Large intestine (tissue), 3 donors: ENCODE measurements around the gene SLC7A6. TPM values are rescaled to one million over a fixed set of nuclear protein-coding genes. Genes with fewer than 3 reads are reported as not detected.
"Not testable (repeated sequence)": the region's sequence is repeated elsewhere in the genome, so short reads cannot be mapped to it uniquely, and the experiment has no call there.

Experiments used
- DNase-seq, 2 donors: peaks; one replicate each; pipeline versions ENCODE4 v3.0.0 to v3.0.0-alpha.2; 2013
- H3K27ac ChIP-seq: one replicate; pipeline ENCODE4 v1.5.1; 2013; ENCODE audit warnings: low read length
- H3K27me3 ChIP-seq: 2 replicates; pipeline ENCODE4 v1.6.1; 2013; ENCODE audit warnings: low read length; ENCODE audit not compliant: control insufficient read depth, insufficient read depth
- H3K36me3 ChIP-seq: 2 replicates; pipeline ENCODE4 v1.6.1; 2013; ENCODE audit warnings: low read length; ENCODE audit not compliant: control insufficient read depth, insufficient read depth
- H3K4me1 ChIP-seq: one replicate; pipeline ENCODE4 v1.6.1; 2013; ENCODE audit warnings: low read length; ENCODE audit not compliant: control insufficient read depth, insufficient read depth
- H3K4me3 ChIP-seq: one replicate; pipeline ENCODE4 v1.5.1; 2013; ENCODE audit warnings: low read length
- H3K9me3 ChIP-seq: one replicate; pipeline ENCODE4 v1.6.1; 2013; ENCODE audit warnings: mild to moderate bottlenecking, low read depth, low read length, moderate library complexity; ENCODE audit not compliant: control insufficient read depth
- WGBS: methylation state at CpG from one replicate; pipeline ENCODE4 v1.1.5; 2013; ENCODE audit warnings: low lambda C conversion rate; ENCODE audit not compliant: insufficient coverage; 5-methylcytosine and 5-hydroxymethylcytosine counted together
- polyA plus RNA-seq: library from polyadenylated mRNA; unstranded; fragments of 120-200 nt; gene quantifications from one replicate; pipeline ENCODE4 v1.2.1, GENCODE V29; 2013

Gene SLC7A6
- polyA plus RNA-seq, 1 donor: 11.6 TPM

DNA sequence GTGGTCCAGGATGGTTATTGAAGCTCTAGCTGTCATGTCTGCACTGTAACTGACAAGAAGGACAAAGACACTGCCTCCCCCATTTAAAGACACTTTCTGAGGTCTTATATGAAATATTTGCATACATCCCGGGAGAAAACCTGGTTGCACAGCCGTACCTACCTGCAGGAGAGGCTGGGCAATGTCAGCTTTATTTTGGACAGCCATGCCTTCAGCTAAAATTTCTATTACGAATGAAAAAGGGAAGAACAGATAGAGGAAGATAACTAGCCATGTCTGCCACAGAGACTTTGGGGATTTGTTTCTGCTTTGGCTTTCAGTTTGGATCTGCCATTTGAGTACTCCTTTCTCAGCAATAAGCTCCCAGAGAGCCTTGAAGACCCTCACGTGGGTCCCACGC is 19.0 kb downstream of the SLC7A6 start:
- H3K36me3 ChIP-seq: peaks cover 14% of the 10 kb centered on the region
- H3K27me3 ChIP-seq: no peaks in the 10 kb centered on the region
- no peak overlapping the region for H3K27ac ChIP-seq
- H3K9me3 ChIP-seq: no peaks in the 10 kb centered on the region
- no CpG with 5 or more reads among the region's 5 CpGs for WGBS
- H3K4me3 ChIP-seq: no peak overlapping the region
- H3K4me1 ChIP-seq: no peaks in the 10 kb centered on the region
- no peak for DNase-seq

DNA sequence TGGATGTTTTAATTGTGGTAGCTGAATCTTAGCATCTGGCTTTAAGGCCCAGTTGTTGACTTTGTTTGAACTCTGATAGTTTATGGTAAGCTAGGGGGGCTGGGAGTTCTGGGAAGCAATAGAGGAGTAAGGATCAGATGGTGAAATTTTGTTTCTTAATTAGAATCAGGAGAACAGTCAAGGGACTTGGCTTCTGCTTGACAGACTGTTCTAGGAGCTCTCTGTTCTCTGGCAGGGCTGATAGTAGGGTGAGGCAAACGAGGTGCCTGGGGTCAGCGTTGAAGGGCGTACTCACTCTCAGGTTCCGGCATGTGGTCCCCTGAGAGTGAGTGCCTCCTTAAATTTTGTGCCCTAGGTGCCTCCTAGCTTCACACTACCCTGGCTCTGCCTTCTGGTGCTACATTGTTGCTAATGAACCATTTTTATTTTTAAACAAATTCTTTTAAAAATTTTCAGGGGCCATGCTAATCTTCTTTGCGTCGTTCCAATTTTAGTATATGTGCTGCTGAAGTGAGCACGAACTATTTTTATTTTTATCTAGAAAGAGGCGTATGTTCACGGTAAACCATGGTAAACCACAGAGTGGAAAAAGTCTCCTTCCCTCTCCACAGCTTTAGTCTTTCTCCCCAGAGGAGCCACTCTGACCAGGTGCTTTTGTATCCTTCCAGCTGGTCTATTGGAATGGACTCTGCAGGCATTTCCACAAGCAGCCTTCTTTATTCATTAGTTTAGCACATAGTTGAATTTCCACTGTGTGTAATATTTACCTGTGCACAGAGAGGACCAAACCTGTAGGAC is 19.7 kb downstream of the SLC7A6 start:
- Histone ChIP-seq H3K4me1 (no peaks in the 10 kb centered on the region), H3K4me3 (no peak overlapping the region), H3K36me3 (peaks cover 15% of the 10 kb centered on the region), H3K9me3 (no peaks in the 10 kb centered on the region), H3K27ac (no peak overlapping the region), H3K27me3 (no peaks in the 10 kb centered on the region)
- WGBS: 100% methylated on average over 2 of the region's 9 CpGs
- DNase-seq: no peak

DNA sequence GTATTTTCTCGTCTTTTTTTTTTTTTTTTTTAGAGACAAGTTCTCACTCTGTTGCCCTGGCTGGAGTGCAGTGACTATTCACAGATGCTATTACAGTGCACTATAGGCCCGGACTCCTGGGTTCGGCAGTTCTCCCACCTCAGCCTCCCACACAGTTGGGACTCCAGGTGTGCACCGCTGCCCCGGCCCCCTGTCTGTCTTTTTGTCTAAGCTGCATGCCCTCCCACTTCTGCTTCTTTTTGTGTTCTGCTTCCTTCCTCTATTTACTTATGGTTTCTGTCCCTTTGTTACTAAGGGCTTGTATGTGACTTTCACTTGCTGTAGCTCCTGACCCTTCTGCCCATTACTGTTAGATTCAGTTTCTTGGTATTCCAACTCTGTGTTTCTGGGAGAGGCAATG is 20.5 kb downstream of the SLC7A6 start:
- no peaks in the 10 kb centered on the region for H3K9me3 ChIP-seq
- 62% methylated on average over 2 of the region's 5 CpGs for WGBS
- H3K27ac ChIP-seq: no peak overlapping the region
- no peak for DNase-seq
- H3K27me3 ChIP-seq: no peaks in the 10 kb centered on the region
- H3K4me1 ChIP-seq: no peaks in the 10 kb centered on the region
- no peak overlapping the region for H3K4me3 ChIP-seq
- H3K36me3 ChIP-seq: peaks cover 18% of the 10 kb centered on the region

DNA sequence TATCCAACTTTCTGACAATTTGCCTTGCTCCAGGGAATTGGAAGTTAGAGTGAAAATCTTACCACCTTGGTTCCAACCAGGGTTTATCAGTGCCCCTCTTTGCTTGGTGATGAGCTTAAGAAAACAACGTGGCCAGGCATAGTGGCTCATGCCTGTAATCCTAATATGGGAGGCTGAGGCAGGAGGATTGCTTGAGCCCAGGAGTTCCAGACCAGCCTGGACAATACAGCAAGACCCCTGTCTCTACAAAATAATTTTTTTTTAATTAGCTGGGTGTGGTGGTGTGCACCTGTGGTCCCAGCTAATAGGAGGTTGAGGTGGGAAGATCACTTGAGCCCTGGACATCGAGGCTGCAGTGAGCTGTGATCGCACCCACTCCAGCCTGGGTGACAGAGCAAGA is 21.4 kb downstream of the SLC7A6 start:
- H3K4me1 ChIP-seq: no peaks in the 10 kb centered on the region
- H3K4me3 ChIP-seq: no peak overlapping the region
- no peak for DNase-seq
- peaks cover 23% of the 10 kb centered on the region for H3K36me3 ChIP-seq
- H3K27ac ChIP-seq: no peak overlapping the region
- no peaks in the 10 kb centered on the region for H3K9me3 ChIP-seq
- WGBS: 100% methylated on average over 2 of the region's 3 CpGs
- H3K27me3 ChIP-seq: no peaks in the 10 kb centered on the region

DNA sequence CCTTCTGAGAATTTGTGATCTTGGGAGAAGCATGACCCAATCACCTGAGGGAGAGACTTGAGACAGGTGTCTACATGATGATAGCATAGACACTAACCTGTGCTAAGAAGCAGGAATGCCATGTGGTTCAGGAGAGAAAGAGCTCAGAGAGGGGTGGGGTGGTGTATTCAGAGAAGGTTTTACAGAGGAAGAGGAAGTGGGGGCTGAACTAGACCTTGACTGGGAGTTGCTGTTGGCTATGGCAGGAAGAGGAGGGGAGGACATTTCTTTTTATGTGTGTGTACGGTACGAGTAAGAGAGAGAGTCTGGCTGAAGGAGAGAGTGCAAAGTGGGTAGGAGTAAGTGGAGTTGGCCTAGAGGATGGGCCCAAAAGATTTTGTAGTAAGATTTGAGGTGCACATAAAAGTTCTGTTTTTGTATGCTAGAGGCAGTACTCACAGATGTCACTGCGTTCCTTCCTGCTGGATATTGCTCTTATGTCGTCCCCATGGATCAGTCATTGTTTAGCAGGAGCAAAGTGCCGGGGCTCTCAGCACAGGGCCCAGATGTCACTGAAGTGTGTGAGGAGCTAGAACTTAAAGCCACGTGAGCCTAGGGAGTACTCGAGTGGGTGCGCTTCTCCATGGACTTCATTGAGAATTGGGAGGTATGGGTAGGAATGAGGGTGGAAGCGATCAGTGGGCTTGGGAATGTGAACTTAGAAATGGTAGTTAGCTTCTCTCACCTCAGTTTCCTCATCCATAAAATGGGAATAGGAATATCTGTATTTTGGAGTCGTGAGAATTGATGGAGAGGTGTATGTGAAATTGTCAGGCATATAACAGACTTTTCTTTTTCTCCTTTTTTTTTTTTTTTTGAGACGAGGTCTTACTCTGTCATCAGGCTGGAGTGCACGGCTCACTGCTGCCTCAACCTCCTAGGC is 22.1 kb downstream of the SLC7A6 start:
- 100% methylated on average over 2 of the region's 12 CpGs for WGBS
- H3K27ac ChIP-seq: no peak overlapping the region
- no peaks in the 10 kb centered on the region for H3K9me3 ChIP-seq
- H3K27me3 ChIP-seq: no peaks in the 10 kb centered on the region
- no peak for DNase-seq
- H3K4me1 ChIP-seq: no peaks in the 10 kb centered on the region
- peaks cover 29% of the 10 kb centered on the region for H3K36me3 ChIP-seq
- H3K4me3 ChIP-seq: no peak overlapping the region

DNA sequence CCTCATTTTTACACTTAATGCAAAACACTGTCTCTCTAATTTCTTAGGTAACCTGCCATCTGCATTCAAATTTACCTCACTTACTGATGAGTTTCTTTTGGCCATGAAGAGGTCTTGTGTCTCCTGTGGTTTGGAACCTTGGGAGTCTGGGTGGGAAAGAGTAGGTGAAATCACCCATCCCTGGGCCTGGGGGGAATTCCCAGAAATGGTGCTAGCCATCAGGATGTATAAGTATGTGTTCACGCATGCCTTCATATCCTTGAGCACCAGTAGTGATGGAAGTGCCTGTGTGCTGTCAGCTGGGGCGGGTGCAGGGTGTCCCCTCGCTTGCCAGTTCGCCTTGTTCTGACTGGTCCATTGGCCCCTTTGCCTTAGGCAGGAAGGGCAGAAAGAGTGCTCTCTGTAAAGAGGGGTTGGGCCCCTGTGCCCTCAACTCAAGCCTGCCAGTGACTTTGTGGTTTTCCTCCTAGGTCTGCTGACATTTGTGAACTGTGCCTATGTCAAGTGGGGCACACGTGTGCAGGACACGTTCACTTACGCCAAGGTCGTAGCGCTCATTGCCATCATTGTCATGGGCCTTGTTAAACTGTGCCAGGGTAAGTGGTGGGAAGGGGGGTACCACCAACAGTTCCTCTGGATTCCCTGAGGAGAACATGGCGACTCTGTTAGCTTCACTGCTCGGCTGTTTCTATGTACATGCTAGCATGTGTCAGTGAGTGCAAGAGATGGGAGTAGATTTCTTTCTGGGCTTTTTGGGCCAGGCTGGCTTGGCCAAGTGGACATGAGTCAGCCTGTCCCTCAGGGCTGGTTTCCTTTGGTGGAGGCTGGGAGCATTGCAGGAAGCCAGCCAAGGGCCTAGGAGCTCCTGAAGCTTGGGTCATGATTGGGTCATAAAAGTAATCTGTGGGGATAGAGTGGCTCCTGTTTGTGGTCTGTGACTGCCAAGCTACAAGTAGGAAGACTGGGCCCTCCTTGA is 23.2 kb downstream of the SLC7A6 start:
- Histone ChIP-seq H3K27ac (no peak overlapping the region), H3K4me3 (no peak overlapping the region), H3K9me3 (no peaks in the 10 kb centered on the region), H3K4me1 (no peaks in the 10 kb centered on the region), H3K27me3 (no peaks in the 10 kb centered on the region), H3K36me3 (peaks cover 34% of the 10 kb centered on the region)
- no CpG with 5 or more reads among the region's 11 CpGs for WGBS
- DNase-seq: no peak

DNA sequence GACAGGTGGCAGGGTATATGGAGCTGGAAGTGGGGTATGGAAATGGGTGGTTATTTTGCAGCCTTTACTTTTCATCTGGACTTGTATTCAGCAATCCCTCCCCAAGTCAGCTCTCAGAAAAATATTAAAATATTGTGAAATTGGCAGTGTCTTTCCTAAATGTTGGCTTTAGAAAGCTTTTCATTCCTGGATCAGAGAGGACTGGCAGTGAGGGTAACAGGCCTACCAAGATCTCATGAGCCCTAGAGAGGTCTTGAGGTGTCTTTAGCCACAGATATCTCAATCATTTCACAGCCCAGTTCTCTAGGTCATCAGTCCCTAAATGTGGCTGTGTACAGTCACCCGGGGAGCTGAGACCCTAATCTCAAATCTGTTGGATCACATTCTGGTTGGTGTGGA is 23.9 kb downstream of the SLC7A6 start:
- Histone ChIP-seq H3K36me3 (peaks cover 38% of the 10 kb centered on the region), H3K4me1 (no peaks in the 10 kb centered on the region), H3K27ac (no peak overlapping the region), H3K4me3 (no peak overlapping the region), H3K27me3 (no peaks in the 10 kb centered on the region), H3K9me3 (no peaks in the 10 kb centered on the region)
- no peak for DNase-seq
- no CpG with 5 or more reads among the region's 1 CpG for WGBS

DNA sequence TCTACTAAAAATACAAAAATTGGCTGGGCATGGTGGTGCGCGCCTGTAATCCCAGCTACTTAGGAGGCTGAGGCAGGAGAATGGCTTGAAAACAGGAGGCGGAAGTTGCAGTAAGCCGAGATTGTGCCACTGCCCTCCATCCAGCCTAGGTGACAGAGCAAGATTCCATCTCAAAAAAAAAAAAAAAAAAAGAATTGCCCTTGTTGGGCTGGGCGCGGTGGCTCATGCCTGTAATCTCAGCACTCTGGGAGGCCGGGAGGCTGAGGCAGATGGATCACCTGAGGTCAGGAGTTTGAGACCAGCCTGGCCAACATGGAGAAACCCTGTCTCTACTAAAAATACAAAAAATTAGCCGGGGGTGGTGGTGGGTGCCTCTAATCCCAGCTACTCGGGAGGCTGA is 24.5 kb downstream of the SLC7A6 start:
- no CpG with 5 or more reads among the region's 9 CpGs for WGBS
- not testable (repeated sequence) for H3K27me3 ChIP-seq, DNase-seq, H3K4me1 ChIP-seq, H3K9me3 ChIP-seq, H3K4me3 ChIP-seq, H3K27ac ChIP-seq
- H3K36me3 ChIP-seq: peaks cover 43% of the 10 kb centered on the region

DNA sequence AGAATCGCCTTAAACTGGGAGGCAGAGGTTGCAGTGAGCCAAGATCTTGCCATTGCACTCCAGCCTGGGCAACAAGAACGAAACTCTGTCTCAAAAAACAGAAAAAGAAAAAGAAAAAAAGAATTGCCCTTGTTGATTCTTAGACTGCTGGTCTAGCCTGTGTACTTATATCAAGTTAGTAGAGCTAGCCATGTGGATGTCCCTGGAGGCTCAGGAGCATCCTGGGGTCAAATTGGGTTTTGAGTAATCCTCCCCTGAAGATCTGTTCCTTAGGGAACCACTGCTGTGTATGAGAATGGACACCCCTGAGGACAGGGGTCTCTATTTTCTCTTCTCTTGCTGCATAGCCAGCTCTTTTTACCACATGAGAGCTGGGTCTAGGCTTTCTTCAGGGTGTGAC is 24.9 kb downstream of the SLC7A6 start:
- Histone ChIP-seq H3K27me3 (no peaks in the 10 kb centered on the region), H3K4me3 (no peak overlapping the region), H3K9me3 (no peaks in the 10 kb centered on the region), H3K36me3 (peaks cover 43% of the 10 kb centered on the region), H3K27ac (no peak overlapping the region), H3K4me1 (no peaks in the 10 kb centered on the region)
- WGBS: no CpG with 5 or more reads among the region's 2 CpGs
- DNase-seq: no peak
